Left cardiac atrium (tissue), 4 donors: ENCODE results near the gene SCYGR8. TPM values are rescaled to one million over a fixed set of nuclear protein-coding genes. Genes with fewer than 3 reads are reported as not detected.
"Not testable (repeated sequence)": the region's sequence is repeated elsewhere in the genome, so short reads cannot be mapped to it uniquely, and the experiment has no call there.

Experiments
- ATAC-seq, 2 donors: fragments of 200-7000 bp; cut with Tn5 transposase; one replicate each; pipeline ENCODE4 v1.9.1; 2020; ENCODE audit warnings: mild to moderate bottlenecking in 2 of 2, moderate library complexity in 2 of 2
- DNase-seq: peaks from one replicate; pipeline ENCODE4 v3.0.0-alpha.2; 2020
- intact Hi-C, 2 donors: fragments of 100-400 bp; cut with DNase I; formaldehyde crosslinking; loops; one replicate each; pipeline versions ENCODE4 v1.14.1 to v1.15.1; 2022 to 2023
- long read RNA-seq: library from polyadenylated mRNA; unstranded; transcript quantifications from one replicate; pipeline ENCODE4 v2.0.0, GENCODE V29; 2021
- total RNA-seq, 2 donors: library from RNA; stranded (reverse); fragmentation: NEBNext Ultra II Directional; extraction: Animal tissue kit (Norgen Biotek cat#: 25700); gene quantifications; one replicate each; pipeline ENCODE4 v1.2.1, GENCODE V29; 2021
- donor health status: DM: no; HTN: yes; CAD: no.
- donor health status: DM: no; HTN: yes; CAD: no; lungs with severe emphysema.
- donor health status: DM: yes; HTN: yes; CAD: no.
- donor health status: Dilated cardiomyopathy.

Gene SCYGR8, protein sequence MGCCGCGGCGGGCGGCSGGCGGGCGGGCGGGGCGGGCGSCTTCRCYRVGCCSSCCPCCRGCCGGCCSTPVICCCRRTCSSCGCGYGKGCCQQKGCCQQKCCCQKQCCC
- not detected for total RNA-seq
- long read RNA-seq: 0 reads

DNA sequence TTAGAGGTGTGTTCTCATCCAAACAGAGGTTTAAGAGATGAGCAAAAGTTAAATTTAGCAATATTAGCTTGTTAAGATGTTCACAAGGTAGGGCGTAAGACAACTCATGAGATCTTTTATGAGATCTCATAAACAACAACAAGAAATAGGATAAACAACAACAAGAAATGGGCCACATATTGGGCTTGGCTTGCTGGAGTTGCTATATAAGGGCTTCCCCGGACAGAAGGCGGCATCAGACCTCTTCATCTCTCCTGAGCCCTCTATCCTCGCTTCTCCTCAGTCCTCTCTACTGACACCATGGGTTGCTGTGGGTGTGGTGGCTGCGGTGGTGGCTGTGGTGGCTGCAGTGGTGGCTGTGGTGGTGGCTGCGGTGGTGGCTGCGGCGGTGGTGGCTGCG is at the start of gene SCYGR8:
Gene SCYGR8 (plus strand): TSS at position 301 of the 400 bp plus-strand sequence. CDS start 0 bp downstream, at position 301.
- ATAC-seq: no peak

DNA sequence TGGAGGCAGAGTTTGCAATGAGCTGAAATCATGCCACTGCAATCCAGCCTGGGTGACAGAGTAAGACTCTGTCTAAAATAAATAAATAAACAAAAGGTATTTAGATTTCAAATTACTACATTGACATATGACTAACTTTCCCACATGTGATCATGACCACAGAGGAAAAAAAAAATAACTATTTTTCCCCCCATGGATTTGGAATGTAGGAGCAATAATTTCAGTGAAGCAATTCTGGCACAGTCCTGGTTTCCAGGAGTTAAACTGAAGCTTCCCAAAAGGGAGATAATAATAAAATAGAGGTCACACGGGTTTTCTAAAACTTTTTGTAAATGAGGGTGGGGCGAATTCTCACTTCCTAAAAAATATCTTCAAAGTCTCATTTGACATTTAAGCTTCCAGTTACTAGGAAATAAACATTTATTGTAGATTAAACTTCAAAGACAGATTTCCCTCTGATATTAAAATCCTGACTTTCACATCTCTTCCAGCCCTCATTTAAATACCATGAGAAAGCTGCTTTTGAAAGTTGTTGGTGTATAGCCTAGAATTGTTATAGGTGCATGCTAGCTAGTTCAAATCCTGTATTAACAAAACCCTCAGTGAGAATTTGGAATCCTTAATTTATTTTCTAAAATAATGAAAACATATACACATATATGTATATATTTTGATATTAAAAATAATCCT is 48.6 kb upstream of the SCYGR8 start:
- intact Hi-C loops: no loop called here
- no peak for ATAC-seq
- DNase-seq: no peak

More for the DNA sequence above, at the start of gene SCYGR8:
- no peak for DNase-seq
- intact Hi-C loops: no loop called here

DNA sequence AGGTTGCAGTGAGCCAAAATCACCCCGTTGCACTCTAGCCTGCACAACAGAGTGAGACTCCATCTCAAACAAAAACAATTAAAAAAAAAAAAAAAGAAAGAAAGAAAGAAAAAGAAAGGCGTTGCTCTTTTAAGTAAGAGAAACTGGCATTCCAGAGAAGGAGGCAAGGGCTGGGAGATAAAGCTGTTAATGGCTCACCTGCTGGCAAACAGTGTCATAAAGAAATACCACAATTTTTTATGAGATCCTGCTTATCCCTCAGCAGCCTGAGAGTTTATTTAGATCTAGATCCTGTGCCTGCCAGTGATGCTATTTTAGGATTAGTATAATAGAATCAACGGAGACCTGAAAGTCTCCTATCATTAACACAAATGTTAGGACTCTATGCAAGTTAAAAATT is 44.1 kb upstream of the SCYGR8 start:
- intact Hi-C loops: no loop called here
- no peak for ATAC-seq
- no peak for DNase-seq

- DNase-seq (no peak), ATAC-seq (peak; percentile 67 to 88)
- intact Hi-C loops: no loop called here
Measured at GRCh38 chr2:227703280-227703732, 42.4 kb upstream of the SCYGR8 start.

- intact Hi-C loops: no loop called here
- no peak for DNase-seq
- peak; percentile 44 to 78 for ATAC-seq
Measured at GRCh38 chr2:227703961-227704360, 41.7 kb upstream of the SCYGR8 start.

DNA sequence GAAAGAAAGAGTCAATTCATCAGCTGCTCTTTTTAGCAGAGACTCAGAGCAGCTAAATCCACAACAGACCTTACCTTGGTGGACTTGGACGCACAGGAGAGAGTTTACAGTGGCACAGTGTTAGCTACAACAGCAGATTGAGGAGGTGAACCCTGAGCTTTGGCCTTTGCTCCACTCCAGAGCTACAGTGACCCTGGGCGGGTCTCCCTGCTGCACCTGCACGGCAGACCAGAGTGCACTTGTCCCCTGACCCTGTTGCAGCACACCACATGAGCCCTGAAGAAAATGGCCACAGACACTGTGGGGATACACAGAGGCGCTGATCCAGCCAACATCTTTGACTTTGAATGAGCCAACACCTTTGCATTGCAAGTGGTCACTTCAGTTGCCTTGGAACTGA is 38.8 kb upstream of the SCYGR8 start:
- intact Hi-C loops: no loop called here
- ATAC-seq: no peak
- no peak for DNase-seq

- intact Hi-C loops: no loop called here
- ATAC-seq (no peak), DNase-seq (no peak)
Measured at GRCh38 chr2:227707390-227707789, 38.3 kb upstream of the SCYGR8 start.

DNA sequence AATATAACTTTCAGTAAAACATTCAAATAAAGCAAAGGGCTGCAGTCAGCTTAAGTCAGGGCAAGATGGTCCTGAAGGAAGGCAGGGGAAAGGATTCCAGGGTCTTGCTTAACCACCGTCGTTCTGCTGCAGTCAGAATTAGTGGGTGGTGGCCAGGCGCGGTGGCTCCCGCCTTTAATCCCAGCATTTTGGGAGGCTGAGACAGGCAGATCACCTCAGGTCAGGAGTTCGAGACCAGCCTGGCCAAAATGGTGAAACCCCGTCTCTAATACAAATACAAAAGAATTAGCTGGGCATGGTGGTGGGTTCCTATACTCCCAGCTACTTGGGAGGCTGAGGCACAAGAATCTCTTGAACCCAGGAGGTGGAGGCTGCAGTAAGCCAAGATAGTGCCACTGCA is 34.7 kb upstream of the SCYGR8 start:
- intact Hi-C loops: no loop called here
- DNase-seq (no peak), ATAC-seq (no peak)

DNA sequence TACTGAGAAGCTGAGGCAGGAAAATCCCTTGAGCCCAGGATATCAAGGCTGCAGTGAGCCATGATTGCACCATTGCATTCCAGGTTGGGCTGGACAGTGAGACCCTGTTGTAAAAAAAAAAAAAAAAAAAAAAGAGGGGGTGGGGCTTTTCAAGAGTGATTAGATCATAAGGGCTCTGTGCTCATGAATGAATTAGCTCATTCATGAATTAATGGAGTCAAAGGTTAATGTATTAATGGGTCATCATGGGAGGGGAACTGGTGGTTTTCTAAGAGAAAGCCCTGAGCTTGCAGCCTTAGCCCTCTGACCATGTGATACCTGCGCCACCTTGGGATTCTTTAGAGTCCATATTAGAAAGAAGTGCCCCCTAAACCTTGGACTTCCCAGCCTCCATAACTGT is 32.4 kb upstream of the SCYGR8 start:
- DNase-seq (no peak), ATAC-seq (no peak)
- intact Hi-C loops: no loop called here

GRCh38 chr2:227716501-227716900 is 29.2 kb upstream of the SCYGR8 start:
- ATAC-seq (no peak), DNase-seq (no peak)
- intact Hi-C loops: no loop called here

GRCh38 chr2:227717687-227718567 is 27.8 kb upstream of the SCYGR8 start, which contains the start of gene SLC19A3:
SLC19A3 (minus strand) TSS chr2:227718028; CDS start chr2:227702318, 15,710 bp downstream.
- ATAC-seq (peak; percentile 94 to 97), DNase-seq (peak; percentile 92)
- intact Hi-C loops: no loop called here

DNA sequence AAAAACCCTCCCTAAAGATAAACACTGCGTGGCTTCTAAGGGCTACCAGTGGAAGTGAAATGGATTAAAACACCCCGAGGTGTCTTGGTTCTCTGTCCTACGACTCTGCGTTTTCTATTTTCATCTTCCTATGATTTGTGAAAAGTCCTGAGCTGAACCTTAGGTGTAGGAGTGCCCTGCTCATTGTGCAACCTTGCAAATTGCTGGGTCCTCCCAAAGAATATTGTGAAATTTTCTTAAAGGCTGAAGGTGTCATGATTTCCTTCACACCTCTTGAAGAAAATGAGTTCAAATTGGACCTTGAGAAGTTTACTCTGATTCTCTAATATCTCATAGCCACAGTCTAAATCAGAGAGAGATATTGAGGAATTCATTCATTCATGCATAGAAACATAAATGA is 26.1 kb upstream of the SCYGR8 start:
- intact Hi-C loops: no loop called here
- no peak for DNase-seq
- ATAC-seq: peak in 1 of 2 donors; percentile 37

- no peak for ATAC-seq
- intact Hi-C loops: no loop called here
- no peak for DNase-seq
Measured at GRCh38 chr2:227720680-227721079, 25.0 kb upstream of the SCYGR8 start.

DNA sequence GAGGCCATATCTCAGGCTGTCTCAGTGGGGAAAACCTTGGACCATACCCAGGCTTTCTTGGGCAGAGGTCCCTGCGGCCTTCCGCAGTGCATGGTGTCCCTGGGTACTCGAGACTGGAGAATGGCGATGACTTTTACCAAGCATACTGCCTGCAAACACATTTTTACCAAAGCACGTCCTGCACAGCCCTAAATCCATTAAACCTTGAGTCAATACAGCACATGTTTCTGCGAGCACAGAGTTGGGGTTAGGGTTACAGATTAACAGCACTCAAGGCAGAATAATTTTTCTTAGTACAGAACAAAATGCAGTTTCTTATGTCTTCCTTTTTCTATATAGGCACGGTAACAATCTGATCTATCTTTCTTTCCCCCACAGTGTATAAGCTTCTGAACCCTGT is 22.9 kb upstream of the SCYGR8 start:
- ATAC-seq, intact Hi-C loops, DNase-seq: not testable (repeated sequence)

GRCh38 chr2:227724394-227725039 is 21.2 kb upstream of the SCYGR8 start, which contains the start of gene SCYGR6:
SCYGR6 (minus strand) TSS chr2:227724757; CDS start chr2:227724757, 0 bp downstream.
- intact Hi-C loops: no loop called here
- no peak for DNase-seq
- no peak for ATAC-seq

DNA sequence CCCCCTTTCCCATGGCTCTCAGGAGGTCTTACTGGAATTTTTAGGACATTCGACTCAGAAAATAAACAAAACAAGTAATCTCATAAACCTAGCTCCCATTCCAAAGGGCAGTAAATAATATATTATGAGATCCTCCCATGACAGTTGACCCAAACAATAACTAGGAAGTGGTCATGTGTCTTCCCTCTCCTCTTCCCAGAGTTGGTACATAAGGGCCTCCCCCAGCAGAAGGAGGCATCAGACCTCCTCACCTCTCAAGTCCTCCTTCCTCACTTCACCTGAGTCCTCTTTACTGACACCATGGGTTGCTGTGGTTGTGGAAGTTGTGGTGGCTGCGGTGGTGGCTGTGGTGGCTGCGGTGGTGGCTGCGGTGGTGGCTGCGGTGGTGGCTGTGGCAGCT is 17.7 kb upstream of the SCYGR8 start, which contains the start of gene SCYGR7:
Gene SCYGR7 (plus strand): TSS at position 301 of the 400 bp plus-strand sequence. CDS start 0 bp downstream, at position 301.
- no peak for DNase-seq
- no peak for ATAC-seq
- intact Hi-C loops: no loop called here

- DNase-seq (no peak), ATAC-seq (no peak)
- intact Hi-C loops: no loop called here
Measured at GRCh38 chr2:227739351-227739750, 6.3 kb upstream of the SCYGR8 start.

GRCh38 chr2:227740705-227741104 is 5.0 kb upstream of the SCYGR8 start:
- ATAC-seq, intact Hi-C loops, DNase-seq: not testable (repeated sequence)

- ATAC-seq (no peak), DNase-seq (no peak)
- intact Hi-C loops: no loop called here
Measured at GRCh38 chr2:227748079-227748478, 2.4 kb downstream of the SCYGR8 start.
